OCI-M2 (cell line): Measurements from ENCODE around the gene FGR.

Source experiments
- DNase-seq: peaks from one replicate; lab custom pipeline; 2025; ENCODE audit not compliant: unreplicated experiment; lab: John Stamatoyannopoulos, UW

FGR gene

DNA sequence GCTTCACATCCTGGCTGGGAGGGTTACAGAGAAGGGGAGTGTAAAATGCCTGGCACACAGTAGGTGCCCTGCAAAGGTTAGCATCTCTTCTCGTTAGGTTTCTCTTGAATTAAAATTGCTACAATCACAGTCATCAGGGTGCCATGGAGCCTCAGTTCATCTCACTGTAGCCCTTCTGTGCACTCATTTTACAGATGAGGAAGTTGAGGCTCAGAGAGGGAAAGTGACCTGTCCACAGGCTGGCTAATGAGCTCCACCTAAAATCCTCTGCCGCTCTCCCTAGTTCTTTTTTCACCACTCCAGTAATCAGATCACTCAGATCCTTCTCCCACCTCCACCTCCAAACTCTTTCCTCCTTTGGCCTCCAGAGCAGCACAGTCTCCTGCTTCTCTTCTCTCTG, 17.6 kb downstream of the FGR start:
- no peak for DNase-seq

DNA sequence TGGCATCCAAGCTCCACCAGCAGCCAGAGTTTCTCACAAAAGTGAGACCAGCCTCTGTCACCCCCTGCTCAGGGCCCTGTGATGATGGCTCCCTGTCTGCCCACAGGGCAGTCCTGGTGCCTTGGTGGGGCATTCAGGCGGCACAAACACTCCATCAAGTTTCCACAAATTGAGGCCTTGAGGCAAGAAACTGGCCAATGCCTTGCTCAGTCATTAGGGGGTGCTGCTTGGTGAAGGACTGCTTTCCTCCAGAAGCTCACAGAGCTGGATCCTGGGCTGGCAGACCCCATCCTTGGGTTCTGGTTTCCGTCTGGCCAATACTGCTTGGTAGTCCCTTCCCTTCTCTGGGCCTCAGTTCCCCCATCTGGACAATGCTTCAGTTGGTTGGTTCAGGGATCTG, 18.5 kb downstream of the FGR start:
- no peak for DNase-seq

DNA sequence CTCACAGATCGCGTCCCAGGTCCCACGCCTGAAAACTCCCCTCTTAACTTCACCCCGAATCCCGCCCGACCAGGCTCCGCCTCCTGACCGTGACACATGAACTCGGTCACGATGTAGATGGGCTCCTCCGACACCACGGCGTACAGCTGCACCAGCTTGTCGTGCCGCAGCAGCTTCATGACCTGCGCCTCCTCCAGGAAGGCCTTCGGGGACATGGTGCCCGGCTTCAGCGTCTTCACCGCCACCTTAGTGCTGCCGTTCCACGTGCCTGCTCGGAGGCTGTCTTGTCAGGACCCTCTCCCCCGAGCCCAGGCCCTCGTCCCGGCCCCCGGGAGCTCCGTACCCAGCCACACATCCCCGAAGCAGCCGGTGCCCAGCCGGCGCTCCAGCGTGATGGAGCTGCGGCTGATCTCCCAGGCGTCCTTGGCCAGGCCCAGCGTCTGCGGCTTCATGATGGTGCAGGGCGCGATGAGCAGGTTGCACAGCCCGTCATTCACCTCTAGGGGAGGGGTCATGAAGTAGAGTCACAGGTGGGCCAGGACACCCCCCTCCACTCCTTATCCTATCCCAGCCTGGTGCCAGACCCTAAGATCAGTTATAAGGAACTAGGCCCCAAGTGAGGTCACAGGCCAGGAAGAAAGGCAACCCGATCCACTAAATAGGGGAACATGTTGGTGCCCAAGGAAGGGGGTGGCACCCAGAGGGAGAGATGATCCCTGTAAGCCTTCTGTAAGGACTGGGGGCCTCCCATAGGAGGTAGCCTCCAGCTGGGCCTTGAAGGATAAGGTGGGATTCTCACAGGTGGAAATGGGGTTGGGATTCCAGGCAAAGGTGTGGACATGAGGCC, 19.4 kb downstream of the FGR start:
- no peak for DNase-seq

DNA sequence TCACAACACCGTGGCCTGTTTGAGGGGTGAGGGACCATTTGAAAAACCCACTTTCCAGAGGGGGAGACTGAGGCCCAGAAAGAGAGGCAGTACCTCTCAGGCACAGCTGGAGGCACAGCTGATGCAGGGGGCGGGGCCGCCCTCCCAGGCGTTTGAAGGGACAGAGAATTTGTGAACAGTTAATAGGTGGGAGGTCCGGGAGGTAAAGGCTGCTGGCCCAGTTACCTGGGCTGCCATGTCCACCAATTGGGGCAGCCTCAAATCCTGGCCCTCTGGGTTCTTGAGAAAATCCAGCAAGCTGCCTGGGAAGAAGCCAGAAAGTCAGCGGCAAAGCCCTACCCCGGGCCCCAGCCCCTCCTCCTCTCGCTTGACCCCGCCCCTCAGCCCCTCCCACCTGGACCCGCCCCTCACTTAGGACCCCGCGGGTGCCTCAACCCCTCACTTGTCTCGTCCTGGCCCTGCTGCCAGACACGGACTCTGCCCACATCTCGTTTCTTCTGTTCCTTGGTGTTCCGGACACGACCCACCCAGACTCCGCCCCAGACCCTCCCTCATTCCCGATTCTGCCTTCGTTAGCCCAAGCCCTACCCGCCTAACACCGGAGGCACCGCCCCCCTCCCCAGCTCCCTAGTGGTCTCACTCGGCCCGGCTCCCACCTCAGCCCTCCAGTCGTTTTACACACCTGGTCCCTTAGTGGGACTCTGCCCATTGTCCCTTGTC, 20.2 kb downstream of the FGR start:
- DNase-seq = no peak

DNA sequence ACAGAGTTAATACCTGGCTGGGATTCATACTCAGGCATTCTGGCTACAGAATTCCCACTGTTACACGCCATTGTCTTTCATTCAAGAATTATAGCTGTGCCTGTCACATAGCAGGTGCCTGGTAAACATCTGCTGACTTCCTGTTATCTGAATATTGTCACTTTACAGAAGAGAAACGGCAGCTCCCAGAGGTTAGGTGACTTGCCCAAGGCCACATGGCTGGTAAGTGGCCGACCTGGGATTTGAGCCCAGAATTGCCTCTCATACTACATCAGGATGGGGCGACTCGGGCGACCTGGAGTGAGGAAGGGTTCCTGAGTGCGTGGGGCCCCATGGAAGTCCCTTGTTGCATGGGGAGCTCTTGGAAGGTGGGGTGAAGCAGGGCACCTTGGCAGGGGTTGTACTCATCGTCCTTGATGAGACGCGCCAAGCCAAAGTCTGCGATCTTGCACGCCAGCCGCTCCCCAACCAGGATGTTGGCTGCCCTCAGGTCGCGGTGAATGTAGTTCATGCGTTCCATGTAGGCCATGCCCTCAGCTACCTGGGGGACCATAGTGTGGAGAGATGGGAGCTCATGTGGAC, 20.9 kb downstream of the FGR start:
- no peak for DNase-seq

DNA sequence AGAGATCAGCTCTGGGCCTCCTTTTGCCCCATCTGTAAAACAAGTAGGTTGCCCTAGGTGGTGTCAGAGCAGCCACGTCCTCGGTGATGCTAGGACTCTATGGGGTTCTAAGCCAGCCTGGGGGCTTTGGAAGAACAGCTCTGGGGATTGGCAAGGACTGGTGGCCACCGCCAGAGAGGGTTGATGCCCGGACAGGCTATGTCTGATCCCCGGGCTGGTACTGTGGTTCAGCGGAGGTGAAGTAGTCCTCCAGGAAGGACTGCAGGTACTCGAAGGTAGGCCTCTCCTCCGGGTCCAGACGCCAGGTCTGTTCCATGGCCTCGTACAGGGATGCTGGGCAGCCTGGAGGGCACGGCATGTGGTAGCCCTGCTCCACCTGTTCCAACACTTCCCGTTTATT, 22.3 kb downstream of the FGR start:
- DNase-seq = no peak

DNA sequence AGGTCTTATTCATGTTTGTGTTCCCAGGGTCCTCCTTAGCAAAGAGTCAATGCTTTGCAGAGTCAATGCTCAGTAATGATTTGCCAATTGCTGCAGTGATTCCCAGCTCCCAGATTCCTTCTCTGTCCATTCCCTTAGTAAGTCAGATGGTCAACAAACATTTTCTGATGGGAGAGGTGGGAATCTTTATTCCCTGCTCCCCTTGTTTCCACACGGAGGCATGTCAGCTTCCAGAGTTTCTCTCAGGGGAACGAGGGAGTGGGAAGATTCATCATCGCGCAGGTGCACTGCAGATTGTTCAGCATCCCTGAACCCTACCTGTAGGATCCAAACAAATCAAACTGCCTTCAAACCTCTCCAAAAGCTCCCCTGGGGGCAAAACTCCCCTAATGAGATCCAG, 23.5 kb downstream of the FGR start:
- DNase-seq = no peak

DNA sequence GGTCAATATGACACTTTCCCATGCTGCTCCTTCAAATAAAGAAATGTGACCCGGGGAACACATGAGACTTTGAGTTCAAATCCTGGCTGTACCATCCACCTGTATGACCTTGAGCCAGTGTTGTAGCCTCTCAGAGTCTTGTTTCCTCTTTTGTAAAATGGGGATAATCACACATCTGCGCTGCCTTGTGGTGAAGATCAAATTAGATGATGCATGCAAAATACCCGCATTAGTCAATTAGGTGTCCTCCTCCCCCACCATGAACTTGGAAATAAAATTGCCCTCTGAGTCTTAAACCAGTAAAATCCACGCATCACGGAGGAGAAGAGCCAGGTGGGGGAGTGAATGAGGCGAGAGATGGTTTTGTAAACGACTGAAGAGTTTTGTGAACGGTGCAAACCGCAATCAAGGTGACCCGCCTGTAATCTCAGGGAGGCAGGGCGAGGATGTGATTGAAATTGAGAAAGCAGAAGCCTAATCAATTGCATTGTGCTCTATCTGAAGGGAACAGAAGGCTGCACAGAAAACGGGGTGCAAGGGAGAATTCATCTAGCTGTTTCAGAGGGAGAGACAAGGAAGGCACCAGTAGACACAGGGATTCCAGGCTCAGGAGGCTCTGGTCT, 25.3 kb downstream of the FGR start:
- no peak for DNase-seq

DNA sequence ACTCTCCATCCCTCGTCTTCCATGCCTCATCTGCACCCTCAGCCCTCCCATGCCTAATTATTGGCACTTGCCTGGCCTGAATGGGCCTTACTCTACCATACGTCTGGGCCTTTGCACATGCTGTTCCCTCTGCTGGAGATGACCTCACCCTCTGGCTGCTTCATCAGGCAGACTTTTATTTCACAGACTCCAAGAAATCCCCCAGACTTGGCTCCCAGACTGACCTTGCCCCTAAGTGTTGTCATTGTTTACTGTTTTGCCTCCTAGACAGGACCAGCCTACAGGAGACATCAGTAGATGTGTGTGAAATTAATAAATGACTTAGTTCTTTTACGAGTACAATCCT, 25.8 kb downstream of the FGR start:
- DNase-seq = no peak

DNA sequence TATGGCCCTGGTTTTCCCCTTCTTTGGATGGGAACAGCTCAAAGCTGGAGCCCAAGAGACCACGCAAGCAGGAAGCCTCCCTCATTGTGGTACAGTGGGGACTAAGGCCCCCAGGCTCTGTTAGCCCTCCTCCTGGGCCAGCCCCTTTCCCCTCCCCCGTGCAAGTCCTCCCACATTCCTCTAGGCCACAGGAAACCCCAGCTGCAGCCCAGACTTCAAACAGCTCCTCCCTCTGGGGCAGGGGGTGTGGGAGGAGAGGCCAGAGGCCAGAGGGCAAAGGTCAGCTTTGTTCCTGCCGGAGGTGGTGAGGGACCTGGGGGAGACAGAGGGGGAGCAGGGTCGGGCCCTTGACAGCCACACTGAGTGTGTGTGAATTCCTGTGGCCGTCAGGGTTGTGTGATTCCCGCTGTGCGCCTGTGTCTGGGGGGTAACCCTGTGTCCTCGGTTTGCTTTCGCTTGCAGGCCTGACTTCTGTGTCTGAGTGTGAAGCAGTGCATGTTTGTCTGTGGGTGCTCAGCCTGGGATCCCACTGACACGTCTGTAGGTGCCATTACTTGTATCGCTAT, 27.7 kb downstream of the FGR start:
- DNase-seq = no peak

DNA sequence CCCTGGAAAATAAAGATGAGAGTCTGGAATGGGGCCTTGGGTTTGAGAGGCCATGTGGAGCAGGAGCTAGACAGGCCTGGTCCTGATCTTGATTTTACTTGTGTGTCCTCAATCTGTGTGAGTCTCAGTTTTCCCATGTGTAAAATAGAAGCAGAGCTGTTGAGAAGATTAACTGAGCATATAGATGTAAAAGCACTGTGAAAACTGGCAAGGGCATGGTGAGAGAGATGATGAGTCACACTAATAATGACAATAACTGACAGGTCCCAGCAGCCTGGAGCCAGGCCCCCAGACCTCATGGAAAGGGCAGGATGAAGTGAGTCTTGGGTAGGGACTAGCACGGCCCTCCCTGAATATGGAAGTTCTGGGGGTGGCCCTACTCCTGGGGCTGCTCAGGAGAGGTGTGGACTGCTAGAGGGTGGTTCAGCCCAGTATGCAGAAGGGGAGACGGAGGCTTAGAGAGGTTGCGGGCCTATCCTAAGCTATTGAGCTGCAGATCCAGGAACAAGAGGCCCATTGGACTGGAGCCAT, 28.2 kb downstream of the FGR start:
- DNase-seq = no peak

DNA sequence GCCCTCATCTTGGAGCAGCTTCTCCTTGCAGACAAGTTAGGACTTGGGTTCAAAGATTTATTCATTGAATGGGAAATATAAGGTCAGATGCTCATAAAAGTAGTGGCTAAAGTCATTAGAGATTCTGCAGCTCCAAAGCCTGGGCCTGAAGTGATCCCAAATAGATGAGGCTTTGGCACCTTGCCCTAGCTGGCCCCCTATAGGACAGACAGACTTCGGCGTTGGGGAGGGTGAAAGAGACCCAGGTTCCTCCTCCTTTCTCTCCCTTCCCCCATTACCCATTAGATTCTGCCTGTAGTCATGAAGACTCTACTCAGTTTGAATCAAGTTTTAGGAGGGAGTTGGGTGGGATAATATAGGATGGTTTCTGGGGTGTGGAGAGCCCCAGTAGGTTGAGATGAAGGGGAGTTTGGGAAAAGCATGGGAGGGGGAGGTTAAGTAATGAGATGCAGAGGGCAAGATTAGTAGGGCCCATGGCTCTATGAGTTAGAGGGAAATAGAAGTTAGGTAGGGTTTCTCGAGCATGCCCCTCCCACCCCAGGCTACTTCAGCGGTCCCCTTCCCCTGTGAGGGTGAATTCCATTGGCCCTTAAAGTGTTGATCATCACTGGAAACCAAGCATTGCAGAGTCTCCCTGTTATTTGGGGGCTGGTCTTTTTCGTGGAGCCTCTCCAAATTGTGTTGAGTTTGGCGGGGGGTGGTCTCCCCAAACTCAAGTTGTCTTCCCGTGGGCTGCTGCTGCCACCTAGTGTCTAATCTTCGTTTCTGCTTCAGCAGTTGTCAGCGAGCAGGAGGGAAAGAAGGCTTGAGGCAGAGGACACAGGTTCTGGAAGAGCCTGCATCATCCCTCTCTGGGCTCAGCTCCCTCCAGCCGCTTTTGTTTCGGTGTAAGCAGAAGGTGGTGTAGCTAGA, 28.9 kb downstream of the FGR start:
- no peak for DNase-seq

DNA sequence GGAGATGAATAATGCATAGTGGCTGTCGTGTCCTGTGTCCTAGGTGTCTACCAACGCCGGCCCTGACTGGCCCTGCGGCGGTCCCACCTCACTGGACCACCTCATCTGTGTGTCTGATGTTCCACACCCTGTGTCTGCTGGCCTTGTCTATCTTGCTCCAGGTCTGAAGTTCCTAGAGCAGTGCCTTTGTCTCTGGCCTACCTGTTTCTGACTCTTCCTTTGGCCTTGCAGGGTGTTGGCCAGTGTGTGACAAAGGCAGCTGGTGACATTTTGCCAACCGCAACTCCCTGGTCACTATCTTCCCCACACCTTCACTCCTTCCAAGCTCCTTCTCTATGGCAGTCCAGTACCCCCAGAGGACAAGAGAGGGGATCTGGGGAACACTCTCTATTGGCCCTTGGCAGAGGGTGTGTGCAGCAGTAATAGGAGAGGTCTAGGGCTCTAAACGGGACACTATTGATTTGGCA, 29.7 kb downstream of the FGR start:
- no peak for DNase-seq

DNA sequence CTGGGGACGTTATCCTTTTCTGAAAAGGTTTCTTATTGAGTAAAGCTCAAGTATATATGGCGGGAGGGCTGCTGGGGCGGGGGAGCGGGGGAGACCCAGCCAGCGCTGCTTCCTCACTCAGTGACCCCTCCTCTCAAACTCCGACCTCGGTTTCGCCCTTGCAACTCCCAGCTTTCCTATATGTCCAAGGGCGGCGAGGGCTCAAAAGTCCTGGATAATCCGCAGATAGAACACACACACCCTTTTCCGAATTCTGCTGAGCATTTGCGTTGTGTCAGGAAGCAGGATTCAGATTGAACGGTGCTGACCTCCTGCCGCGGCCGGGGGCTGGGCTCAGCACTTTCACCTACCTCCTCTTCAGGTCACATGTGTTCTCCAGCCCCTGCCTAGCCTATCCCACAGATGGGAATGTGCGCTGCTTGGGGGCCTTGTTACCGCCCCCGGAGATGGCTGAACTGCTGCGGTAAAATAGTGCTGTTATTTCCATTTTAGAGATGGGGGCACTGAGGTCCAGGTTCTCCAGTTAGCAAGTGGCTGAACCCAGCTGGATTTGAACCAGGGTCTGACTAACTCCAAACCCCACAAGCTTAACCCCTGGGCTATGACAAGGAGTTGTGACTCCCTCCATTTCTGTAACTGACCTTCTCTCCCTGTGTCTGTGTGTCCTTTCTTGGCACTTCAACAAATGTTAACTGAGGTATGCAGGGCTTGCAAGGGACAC, 30.2 kb downstream of the FGR start:
- no peak for DNase-seq

DNA sequence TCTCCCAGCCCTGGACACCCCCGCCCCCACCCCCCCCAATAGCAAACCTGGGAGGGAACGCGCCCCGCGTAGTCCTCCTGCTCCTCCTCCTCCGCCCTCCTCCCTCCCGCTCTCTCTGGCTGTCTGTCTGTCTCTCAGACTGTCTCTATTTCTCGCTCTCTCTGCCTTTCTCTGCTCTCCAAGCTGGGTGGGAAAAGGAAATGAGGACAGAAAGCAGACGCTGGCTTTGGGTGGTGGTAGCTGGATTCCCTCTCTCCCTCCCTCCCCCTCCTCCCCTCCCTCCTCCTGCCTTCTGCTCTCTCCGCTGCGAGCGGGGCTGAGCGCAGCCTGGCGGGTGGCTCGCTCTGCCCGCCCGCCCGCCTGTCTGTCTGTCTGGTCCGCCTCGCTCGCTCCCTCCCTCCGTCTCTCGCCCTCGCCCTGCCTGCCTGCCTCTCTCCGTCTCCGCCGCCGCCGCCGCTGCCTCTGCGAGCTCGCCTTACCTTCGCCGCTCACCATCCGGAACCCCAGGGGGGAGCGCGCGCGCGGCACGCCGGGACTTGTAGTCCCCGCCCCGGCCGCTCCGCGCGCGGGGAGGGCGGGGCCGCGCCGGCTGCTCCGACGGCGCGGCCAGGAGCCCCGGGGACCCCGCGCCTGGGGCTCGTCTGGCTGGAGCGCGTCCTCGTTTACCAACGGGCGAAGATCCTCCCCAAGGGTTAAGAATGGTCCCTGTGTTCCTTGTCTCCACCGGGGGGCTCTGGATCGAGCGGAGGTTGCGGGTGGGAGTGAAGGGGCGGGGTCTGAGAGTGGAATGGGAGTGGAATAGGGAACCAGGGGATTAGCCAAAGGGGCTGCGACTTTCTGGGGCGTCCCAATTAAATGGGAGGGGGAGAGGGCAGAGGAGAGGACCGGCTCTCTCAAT, 31.1 kb downstream of the FGR start, which contains the start of gene AHDC1:
AHDC1 (minus strand) TSS at position 464 of the 898 bp plus-strand sequence. CDS start 52,029 bp downstream, outside the sequence.
- DNase-seq = no peak

DNA sequence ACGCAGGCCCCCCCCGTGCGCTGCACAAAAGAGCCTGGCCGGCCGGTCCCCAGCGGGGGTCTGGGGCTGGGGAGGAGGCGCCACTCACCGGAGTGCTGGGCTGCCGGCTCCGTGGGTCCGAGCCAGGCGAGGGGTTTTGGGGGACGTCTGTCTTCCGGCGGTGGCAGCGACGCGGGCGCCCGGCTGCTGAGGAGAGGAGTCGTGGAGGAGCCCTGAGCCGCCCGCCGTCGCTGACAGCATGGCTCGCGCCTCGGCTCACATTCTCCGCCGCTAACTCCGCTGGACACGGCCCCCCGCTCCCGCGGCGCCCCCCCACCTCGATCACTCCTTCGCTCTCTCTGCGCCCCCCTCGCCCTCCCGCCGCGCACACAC, 31.7 kb downstream of the FGR start:
- no peak for DNase-seq

DNA sequence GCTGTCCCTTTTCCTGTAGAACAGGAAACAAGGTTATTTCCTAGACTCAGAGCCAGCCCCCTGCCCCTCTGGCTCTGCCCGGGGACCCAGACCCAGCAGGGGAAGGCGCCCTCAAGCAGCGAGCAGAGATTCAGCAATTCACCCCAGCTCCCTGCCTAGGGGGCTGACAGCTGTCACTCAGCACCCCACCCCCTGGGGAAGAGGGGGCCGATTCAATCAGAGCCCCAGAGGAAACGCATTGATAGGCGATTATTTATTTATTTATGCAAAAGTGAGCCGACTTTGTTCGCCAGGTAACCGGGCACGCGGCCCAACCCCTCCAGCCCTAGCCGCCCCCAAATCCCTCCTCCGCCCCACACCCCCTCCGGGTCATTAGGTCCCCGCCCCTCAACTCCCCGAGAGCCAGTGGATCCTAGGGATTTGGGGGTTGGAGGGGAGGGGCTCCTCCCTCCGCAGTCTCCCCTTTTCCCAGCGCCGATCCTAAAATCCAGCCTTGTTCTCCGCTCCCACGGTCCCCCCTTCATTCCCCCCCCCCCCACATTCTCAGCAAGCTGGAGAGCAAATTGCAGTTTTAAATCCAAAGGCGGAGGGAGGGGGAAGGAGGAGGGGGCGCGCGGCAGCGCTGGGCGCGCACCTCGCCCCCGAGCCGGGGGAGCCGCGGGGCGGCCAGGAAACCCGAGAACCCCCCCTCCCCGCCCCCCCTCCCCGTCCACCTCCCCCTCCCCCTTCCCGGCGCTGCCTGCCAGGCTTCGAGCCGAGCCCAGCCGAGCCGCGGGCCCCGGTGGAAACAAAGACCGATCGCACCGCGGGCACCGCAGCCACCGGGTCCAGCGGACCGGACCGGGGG, 32.3 kb downstream of the FGR start:
- DNase-seq = no peak
